Non-pigmented ciliary epithelial cell (primary cell): ENCODE data around the gene TRIM50.
"Not testable (repeated sequence)": the region's sequence is repeated elsewhere in the genome, so short reads cannot be mapped to it uniquely, and the experiment has no call there.

ENCODE experiments used
- DNase-seq: peaks from one replicate; pipeline ENCODE4 v3.0.0-alpha.2; 2010; ENCODE audit warnings: low read depth

TRIM50 gene

DNA sequence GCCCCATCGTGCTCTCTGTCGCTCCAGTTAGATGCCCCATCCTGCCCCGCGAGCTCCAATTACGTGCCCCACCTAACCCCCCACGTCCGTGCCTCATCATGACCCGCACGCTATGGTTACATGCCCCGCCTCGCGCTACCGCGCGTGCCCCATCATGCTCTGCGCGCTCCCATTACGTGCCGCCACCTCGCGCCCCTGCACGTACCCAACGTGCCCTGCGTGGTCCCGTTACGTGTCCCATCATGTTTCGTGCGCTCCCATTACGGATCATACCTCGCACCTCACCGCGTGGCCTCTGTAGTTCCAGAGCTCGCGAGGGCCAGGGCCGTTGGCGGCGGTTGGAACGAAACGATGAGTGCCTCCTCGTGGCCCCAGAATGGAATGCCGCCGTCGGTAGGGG, at the start of gene TRIM50, which contains the start of gene FKBP6:
TRIM50 (minus strand) TSS at position 161 of the 400 bp plus-strand sequence. CDS start 3,295 bp downstream, outside the sequence.
FKBP6 (plus strand) TSS at position 240 of the 400 bp plus-strand sequence. CDS start 268 bp downstream, outside the sequence.
- DNase-seq = not testable (repeated sequence)

DNA sequence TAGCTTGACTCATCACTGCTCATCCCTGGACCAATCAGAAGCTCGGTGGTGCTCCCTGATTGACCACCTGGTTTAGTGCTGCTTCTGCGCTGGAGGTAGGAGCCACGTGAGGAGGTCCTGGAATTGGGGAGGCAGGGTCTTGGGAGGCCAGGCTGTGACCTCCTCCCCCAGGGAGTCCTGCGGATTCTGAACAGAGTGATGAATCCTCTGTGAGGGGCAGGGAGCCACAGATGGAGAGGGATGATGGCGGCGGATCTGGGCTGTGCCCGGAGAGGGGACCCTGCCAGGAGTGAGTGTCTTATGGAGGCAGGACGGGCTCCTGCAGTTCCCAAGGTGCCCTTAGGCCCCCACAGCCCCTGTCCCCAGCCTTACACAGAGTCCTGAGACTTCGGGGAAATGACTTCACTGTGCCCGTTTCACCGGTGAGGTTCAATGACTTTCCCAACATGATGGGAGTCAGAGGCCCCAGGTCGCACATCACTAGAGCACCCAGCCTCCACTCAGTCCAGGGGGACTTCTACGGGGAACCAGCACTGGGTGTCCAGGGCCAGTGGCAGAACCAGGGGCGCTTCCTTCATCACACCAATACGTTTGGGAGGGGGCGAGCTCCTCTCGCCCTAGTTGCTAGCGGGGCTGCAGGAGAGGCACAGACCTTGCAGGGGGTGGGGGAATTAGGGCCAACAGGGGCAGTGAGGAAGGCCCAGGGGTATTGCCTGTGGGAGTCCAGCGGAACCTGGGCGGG, 49.0 kb upstream of the TRIM50 start:
- DNase-seq = no peak

DNA sequence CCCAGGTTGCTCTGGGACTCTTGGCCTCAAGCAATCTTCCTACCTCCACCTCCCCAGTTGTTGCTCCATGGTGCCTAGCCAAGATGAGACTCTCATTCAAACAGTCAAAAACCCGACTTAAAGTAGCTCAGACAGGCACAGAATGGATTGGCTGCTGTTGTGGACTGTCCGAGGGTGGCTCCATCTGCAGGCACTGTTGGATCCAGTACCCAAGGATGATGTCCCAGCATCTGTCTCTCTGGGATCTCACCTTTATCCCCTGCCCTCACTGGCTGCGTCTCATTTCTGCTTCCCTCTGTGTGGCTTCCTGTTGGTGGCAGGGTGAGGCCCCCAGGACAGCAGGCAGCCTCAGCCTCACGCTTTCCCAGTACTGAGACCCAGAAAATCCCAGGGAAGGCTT, 48.4 kb upstream of the TRIM50 start:
- not testable (repeated sequence) for DNase-seq

DNA sequence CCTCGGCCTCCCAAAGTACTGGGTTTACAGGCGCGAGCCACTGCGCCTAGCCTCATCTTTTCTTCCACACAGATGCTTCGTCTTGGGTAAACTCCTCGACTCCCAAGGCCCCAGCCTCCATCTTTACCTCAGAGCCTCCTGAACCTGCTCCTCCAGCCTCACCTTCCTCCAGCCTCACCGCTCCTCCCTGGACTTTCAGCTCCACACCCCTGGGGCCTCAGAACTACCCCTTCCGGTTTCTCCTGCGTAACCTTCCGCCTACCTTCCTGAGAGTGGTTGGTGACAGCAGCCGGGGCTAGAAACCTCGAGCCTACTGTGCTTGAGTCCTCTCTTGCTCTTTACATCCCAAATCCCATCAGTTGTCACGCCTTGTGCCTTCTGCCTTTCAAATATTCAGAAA, 45.9 kb upstream of the TRIM50 start:
- DNase-seq = no peak

DNA sequence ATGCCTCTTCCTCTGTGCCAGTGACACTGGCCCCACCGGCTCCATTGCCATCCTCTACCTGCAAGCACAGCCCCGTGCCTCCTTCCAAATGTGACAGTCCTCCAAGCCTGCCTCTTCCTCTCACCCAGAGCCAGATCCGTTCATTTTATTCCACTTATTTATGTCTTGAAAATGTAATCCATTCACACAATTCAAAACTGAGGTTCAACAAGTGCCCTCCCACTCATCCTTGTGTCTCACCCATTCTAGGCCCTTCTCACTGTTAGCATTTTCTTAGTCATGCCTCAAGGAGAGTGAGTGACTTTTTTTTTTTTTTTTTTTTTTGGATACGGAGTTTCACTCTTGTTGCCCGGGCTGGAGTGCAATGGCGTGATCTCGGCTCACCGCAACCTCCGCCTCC, 41.7 kb upstream of the TRIM50 start:
- DNase-seq = no peak

DNA sequence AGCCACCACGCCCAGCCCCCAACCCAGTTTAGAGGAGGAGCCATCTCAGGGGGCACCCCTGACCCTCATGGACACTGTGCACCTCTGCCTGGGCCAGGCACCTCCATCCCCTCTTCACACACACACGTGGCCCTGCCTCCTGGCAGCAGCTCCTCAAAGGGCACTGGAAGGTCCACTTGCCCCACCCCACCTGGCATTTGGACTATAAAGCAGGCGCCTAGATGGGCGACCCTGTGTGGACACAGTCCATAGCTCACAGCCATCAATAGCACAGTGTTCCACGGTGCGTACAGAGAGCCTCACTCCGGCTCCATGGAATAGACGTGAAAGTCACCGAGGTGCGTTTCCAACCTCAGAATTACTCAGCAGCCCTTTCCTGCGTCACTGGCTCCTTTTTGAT, 41.1 kb upstream of the TRIM50 start:
- DNase-seq = no peak

DNA sequence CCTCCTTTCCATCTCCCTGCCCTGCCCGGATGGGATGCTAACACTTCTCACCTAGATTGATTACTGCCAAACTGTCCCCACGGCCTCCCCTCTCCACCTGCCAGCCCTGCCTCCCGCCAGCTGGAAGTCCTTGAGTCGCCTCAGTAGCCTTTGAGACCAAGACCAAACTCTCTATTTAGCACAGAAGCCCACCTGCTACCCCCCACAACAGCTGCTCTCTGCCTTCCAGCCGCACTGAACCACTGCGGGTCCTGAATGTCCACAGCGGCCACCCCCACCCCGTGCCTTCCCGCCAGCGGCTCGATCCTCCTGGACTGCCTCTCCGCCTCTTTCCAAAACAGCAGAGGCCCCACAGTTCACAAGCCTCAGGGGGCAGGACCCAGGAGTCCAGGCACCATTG, 39.1 kb upstream of the TRIM50 start:
- no peak for DNase-seq

DNA sequence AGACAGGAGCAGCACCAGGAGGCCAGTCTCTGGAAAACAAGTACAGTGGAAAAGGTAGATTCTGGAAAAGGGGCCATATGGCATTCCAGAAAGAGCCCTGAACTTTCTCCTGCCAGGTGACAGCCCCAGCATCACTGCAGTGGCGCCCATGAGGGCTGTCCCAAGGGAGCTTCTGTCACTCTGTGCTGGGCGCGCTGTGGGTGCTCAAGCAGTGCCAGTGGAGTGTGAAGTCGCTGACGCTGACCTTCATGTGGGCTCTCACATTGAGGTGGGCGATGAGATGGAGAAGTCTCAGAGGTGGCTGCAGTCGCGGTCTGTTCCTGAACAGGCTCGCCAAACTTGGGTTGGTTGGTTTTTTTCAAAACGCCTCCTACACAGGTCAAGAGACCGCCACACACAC, 38.2 kb upstream of the TRIM50 start:
- DNase-seq = no peak

DNA sequence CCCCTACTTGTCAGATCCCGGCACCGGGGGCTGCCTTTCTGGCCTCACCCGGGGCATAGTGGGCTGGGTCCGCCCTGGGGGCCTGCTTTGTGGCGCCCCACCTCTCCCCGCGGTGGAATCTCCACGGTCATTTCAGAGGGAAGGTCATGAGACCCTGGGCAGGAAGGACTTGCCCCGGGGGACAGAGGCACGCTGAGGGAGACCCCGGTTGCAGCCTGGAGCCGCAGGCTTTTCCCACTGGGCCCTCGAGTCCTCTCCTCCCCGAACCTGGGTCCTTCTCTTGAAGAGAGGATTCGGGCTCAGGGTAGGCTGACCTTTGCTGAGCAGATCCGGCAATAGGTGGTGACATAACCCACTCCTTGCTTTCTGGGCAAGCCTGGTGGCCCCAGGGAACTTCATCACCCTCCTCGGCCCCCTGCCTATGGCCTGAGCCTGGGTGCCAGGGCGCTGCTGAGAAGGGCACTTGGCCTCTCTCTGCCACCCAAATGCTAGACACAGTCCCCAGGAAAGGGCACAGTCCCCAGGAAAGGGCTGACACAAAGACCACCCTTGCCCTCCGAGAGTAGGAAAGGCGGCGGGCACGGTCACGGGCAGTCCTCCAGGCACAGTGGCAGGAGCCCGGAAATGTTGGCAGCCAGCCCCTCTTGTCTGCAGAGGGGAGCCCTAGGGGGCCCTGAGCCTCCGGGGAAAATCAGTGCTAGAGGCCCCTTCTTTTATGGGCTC, 36.3 kb upstream of the TRIM50 start:
- DNase-seq = no peak

DNA sequence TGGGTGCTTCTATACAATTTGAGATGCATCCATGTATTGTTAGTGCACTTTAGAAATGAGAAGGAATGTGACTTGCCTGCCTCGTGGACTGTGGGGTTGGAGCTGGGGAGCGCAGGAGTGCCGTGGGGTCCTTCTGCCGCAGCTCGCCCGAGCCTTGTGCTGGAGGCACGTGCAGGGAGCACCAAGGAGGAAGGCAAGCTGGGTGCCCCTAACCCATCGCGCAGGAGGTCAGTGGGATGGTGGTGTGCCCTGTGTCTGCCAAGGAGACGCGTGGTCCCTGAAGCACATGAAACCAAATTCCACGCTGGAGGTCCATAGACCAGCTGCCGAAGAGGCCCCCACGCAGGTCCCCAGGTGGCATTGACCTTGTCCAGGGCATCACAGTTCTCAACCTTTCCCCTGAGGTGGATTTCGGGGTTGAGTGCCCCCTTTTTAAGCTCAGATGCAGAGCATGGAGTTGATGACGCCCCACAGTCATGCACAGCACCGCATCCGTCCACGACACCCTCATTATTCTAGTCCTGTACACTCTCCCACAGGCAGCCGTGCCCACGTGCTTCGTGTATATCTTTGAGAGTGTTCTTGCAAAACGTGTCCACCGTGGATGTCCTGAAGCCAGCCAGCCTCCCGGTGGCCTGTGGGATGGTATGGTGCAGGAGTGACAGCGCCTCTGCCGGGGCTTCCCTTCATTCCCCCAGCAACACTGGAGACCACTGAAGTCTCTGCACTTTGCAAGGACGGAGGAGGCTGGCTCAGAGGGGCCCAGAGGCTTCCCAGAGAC, 35.5 kb upstream of the TRIM50 start:
- DNase-seq = no peak

DNA sequence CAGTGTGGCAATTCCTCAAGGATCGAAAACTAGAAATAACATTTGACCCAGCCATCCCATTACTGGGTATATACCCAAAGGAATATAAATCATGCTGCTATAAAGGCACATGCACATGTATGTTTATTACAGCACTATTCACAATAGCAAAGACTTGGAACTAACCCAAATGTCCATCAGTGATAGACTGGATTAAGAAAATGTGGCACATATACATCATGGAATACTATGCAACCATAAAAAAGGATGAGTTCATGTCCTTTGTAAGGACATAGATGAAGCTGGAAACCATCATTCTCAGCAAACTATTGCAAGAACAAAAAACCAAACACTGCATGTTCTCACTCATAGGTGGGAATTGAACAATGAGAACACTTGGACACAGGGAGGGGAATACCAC, 32.7 kb upstream of the TRIM50 start:
- not testable (repeated sequence) for DNase-seq

DNA sequence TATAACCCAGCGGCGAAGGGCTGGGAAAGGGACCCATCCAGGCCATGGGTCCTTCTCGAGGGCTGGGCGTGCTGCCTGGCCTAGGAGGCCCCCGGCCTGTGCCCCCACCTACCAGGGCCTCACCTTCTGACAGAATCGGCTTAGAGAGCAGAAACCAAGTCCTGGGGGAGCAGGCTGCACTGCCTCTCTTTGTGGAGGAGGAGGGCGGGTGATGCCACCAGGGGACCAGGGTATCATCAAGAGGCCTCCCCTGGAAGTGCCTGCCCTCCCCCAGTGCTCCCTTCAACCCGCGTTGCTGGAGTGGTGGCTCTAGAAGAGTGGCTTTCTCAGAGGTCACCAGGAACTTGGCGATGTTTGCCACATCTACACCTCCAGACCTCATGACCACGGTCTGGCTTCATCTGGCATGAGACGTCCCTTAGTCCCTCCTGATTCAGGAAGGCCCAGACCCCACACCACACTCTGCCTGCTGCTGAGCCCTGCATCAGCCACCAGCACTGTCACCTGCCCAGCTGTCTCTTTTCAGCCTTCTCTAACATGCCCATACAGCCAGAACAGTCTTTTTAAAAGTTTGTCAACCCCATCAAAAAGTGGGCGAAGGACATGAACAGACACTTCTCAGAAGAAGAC, 32.0 kb upstream of the TRIM50 start:
- DNase-seq = no peak

DNA sequence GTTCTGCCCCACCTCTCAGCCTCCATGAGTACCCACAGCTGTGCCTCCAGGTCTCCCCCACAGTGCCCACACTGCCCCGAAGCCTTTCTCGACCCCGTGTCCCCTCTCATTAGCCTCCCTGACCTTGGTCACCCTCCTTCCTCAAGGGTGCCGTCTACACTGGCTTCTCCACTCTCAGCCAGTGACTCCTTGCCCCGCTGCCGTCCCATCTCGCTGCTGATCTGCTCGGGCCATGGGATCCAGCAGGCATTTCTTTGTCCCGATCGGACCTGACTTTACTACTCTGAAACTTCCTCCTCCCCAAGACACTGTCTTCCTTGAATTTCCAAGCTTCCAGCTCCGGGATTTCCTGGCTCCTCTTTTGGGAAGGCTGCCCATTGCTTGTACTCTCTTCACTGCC, 31.4 kb upstream of the TRIM50 start:
- DNase-seq = no peak

DNA sequence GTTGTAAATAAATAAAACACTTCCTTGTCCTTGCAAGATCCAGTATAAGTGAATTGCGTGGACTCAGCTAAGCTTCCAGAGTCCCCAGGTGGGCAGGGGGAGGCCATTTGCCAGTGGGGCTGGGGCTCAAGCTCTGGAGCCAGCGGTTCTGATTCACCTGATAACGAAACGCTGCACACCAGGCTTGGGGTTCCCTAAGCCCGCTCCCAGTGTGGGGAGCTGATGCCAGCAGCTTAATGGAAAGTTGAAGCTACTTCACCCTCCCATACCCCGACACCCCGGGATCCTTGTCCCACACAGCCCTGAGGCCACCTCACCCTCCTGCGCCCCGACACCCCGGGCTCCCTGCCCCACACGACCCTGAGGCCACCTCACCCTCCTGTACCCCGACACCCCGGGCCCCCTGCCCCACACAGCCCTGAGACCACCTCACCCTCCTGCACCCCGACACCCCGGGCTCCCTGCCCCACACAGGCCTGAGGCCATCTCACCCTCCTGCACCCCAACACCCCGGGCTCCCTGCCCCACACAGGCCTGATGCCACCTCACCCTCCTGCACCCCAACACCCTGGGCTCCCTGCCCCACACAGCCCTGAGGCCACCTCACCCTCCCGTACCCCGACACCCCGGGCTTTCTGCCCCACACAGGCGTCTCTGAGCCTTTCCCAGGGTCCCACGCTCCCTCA, 30.9 kb upstream of the TRIM50 start:
- DNase-seq = no peak

DNA sequence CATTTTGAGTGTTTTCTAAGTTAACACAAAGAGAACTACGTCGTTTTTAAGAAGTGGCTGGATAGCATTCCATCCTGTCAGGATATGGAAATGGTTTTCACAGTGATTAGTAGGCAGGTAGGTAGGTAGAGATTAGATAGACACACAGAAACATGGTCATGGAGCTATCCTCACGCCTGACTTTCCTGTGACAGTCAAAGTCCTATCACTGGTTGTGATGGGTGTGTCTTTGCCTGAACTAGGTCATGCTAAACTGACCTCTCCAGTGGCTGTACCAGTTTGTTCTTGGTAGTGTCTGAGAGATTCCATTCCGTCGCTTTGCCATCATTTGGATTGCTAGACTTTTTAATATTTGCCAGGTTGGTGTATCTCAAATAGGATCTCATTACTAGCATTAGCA, 28.3 kb upstream of the TRIM50 start:
- no peak for DNase-seq

DNA sequence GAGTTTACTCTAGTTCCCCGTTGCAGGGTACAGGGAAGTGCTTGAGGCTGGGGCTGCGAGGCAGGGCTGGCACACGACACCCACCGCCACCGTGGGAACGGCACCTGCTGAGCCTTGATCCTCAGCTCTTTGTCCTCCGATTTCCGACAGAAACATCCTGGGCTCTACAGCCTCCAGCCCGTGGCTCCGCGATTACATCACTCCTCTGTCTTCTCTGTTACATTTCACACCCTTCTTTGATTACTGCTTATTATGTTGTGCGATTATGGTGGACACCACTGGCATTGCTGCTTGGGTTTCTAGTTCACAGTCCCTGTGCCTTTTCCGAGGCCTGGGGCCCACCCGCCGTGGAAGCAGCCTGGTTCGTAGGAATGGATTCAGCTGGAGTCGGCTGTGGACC, 26.9 kb upstream of the TRIM50 start:
- no peak for DNase-seq

DNA sequence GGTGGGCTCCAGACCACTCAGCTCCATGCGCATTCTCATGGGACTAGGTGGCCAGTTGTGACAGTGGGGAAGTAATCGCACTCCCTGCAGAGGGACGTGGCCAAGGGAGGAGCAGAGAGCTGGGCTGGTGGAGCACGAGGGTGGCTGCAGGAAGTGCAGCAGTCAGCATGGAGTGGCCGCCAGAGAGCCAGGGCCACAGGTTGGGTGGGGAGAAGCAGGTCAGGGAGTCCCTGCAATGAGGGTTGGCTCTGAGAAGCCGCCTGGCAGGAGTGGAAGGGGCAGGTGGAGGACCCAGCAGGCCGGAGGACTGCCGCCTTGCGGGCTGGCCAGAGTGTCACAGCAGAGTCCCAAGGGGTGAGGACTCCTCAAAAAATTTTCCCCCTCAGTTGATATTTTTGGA, 26.3 kb upstream of the TRIM50 start:
- DNase-seq = no peak

DNA sequence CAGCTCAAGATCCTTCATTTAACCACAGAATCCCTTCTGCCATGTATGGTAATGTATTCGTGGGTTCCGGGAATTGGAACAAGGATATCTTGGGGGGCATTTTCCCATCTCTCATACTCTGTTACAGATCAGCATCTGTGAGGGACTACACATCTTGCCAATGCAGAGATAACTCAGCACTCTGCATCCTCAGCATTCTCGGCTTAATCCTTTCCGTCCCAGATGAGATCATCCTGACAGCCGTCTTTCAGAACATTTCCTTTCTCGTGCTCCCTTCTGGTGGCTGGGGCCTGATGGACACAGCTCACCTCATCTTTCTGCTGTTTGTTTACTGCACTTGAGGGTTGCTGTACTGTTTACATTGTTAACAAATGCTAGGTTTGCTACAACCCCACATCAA, 25.4 kb upstream of the TRIM50 start:
- DNase-seq = no peak

DNA sequence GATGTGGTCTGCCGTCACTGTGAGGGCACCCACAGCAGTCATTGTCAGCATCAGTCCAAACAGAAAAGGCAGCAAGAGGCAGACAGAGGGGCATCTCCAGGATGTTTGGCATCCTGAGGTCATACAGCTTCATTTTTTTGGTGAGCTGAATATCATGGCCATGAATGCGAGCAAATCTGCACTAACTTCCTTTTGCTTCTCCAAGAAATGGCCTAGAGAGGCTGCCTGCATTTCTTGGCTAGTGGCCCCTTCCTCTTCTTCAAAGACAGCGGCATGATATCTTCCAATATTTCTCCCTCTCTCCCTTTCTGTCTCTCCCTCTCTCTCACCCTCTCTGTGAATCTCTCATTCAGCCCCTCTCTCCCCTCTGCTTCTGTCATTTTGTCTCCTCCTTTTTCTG, 24.9 kb upstream of the TRIM50 start:
- DNase-seq = no peak

DNA sequence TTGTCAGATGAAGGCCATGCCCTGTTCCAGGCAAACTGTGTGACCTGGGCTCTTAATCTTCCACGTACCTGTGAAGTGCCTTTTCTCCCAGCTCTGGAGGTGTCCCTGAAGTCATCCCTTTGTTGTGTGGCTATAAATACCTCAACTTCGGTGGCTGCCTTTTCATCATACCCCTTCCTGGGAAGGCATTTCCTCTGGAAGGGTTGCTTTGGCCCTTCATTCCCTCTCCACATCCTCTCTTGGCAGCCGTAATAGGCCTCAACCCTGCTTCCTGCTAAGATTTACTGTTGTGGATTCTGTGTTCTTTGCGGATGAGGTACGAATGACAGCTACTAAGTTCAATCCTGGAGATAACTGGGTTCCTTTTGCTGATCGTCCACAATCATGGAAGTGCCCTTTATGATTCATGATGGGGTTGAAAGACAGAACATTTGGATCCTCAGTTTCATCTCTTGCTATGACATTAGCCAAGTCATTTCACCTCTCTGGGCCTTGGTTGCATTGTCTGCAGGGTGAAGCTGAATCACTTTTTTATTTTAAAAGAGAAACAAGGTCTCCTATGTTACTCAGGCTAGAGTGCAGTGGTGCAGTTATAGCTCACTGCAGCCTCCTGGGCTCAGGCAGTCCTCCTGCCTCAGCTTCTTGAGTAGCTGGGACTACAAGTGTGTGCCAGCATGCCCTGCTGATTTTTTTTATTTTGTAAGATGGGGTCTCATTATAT, 23.7 kb upstream of the TRIM50 start:
- DNase-seq = no peak
